ENCODE data around the gene SLC7A7.
"Not testable (repeated sequence)": the region's sequence is repeated elsewhere in the genome, so short reads cannot be mapped to it uniquely, and the experiment has no call there.

The SLC7A7 gene

GRCh38 chr14:22843123-22843925 lies 28.1 kb upstream of the SLC7A7 start:
- no peak for DNase-seq (ENCODE audit: low spot score)

- DNase-seq (ENCODE audit: low spot score): no peak
Measured at GRCh38 chr14:22842211-22843122, 27.2 kb upstream of the SLC7A7 start.

GRCh38 chr14:22841769-22842168 lies 26.5 kb upstream of the SLC7A7 start:
- DNase-seq (ENCODE audit: low spot score): no peak

- DNase-seq (ENCODE audit: low spot score): no peak
Measured at GRCh38 chr14:22841311-22841710, 26.1 kb upstream of the SLC7A7 start.

GRCh38 chr14:22839159-22839779 lies 24.0 kb upstream of the SLC7A7 start:
- no peak for DNase-seq (ENCODE audit: low spot score)

- DNase-seq (ENCODE audit: low spot score): no peak
Measured at GRCh38 chr14:22838631-22839041, 23.4 kb upstream of the SLC7A7 start.

- DNase-seq (ENCODE audit: low spot score): no peak
Measured at GRCh38 chr14:22837750-22838538, 22.7 kb upstream of the SLC7A7 start.

- no peak for DNase-seq (ENCODE audit: low spot score)
Measured at GRCh38 chr14:22837114-22837749, 22.0 kb upstream of the SLC7A7 start.

GRCh38 chr14:22836301-22837113 lies 21.3 kb upstream of the SLC7A7 start, which contains the start of gene MMP14:
Gene MMP14, plus strand, starts transcription at chr14:22836585. Its CDS starts 233 bp downstream, at chr14:22836818.
- DNase-seq (ENCODE audit: low spot score): no peak

- DNase-seq (ENCODE audit: low spot score): no peak
Measured at GRCh38 chr14:22835505-22835904, 20.3 kb upstream of the SLC7A7 start.

GRCh38 chr14:22830443-22831010 lies 15.3 kb upstream of the SLC7A7 start:
- DNase-seq (ENCODE audit: low spot score): no peak

- peak; percentile 93 for DNase-seq (ENCODE audit: low spot score)
Measured at GRCh38 chr14:22829661-22830442, 14.6 kb upstream of the SLC7A7 start, which contains the start of gene MRPL52. Gene MRPL52, plus strand, starts transcription at chr14:22829887. Its CDS starts 26 bp downstream, at chr14:22829913.

- not testable (repeated sequence) for DNase-seq (ENCODE audit: low spot score)
Measured at GRCh38 chr14:22829076-22829660, 13.9 kb upstream of the SLC7A7 start.

- DNase-seq (ENCODE audit: low spot score): no peak
Measured at GRCh38 chr14:22824711-22825359, 9.6 kb upstream of the SLC7A7 start.

GRCh38 chr14:22822571-22823098 lies 7.4 kb upstream of the SLC7A7 start:
- peak; percentile 65 for DNase-seq (ENCODE audit: low spot score)

- DNase-seq (ENCODE audit: low spot score): no peak
Measured at GRCh38 chr14:22822016-22822570, 6.9 kb upstream of the SLC7A7 start.
